NCI-H1092 treated with DMSO at 0.1 percent for 48 hours (cell line): ENCODE results near the gene RNF169.
"Not testable (repeated sequence)": the region's sequence is repeated elsewhere in the genome, so short reads cannot be mapped to it uniquely, and the experiment has no call there.

Experiments
- DNase-seq: peaks from one replicate; lab custom pipeline; 2025; lab: John Stamatoyannopoulos, UW

Gene RNF169

GRCh38 chr11:74726547-74727182 is 22.0 kb upstream of the RNF169 start:
- peak; percentile 68 for DNase-seq

GRCh38 chr11:74729397-74729796 is 19.3 kb upstream of the RNF169 start:
- DNase-seq, result no peak

GRCh38 chr11:74730571-74731260 is 17.9 kb upstream of the RNF169 start:
- no peak for DNase-seq

GRCh38 chr11:74731301-74732094 is 17.2 kb upstream of the RNF169 start, which contains the start of gene CHRDL2:
CHRDL2 (minus strand) TSS chr11:74731426; CDS start chr11:74730888, 538 bp downstream.
- DNase-seq, result no peak

- no peak for DNase-seq
Observed at GRCh38 chr11:74734559-74734925, 14.1 kb upstream of the RNF169 start.

- DNase-seq, result no peak
Observed at GRCh38 chr11:74735365-74735928, 13.2 kb upstream of the RNF169 start.

- DNase-seq, result no peak
Observed at GRCh38 chr11:74736031-74736430, 12.6 kb upstream of the RNF169 start.

- DNase-seq, result no peak
Observed at GRCh38 chr11:74739546-74740270, 8.9 kb upstream of the RNF169 start.

- no peak for DNase-seq
Observed at GRCh38 chr11:74742070-74742469, 6.6 kb upstream of the RNF169 start.

GRCh38 chr11:74743640-74744039 is 5.0 kb upstream of the RNF169 start:
- DNase-seq, result no peak

- DNase-seq, result no peak
Observed at GRCh38 chr11:74744277-74744676, 4.4 kb upstream of the RNF169 start.

- DNase-seq, result no peak
Observed at GRCh38 chr11:74746868-74747267, 1.8 kb upstream of the RNF169 start.

GRCh38 chr11:74749127-74749964 is 697 bp downstream of the RNF169 start:
- DNase-seq, result peak; percentile 42

- DNase-seq, result no peak
Observed at GRCh38 chr11:74749965-74750296, 1.3 kb downstream of the RNF169 start.

- not testable (repeated sequence) for DNase-seq
Observed at GRCh38 chr11:74750598-74750997, 1.9 kb downstream of the RNF169 start.

- no peak for DNase-seq
Observed at GRCh38 chr11:74751303-74751702, 2.7 kb downstream of the RNF169 start.

- no peak for DNase-seq
Observed at GRCh38 chr11:74754507-74755252, 6.0 kb downstream of the RNF169 start.

GRCh38 chr11:74755395-74755995 is 6.8 kb downstream of the RNF169 start:
- no peak for DNase-seq

- no peak for DNase-seq
Observed at GRCh38 chr11:74756571-74756970, 7.9 kb downstream of the RNF169 start.

- no peak for DNase-seq
Observed at GRCh38 chr11:74766905-74767304, 18.3 kb downstream of the RNF169 start.
